Heart left ventricle (tissue), 13 donors: ENCODE results near the gene CFAP58.

ENCODE experiments used
- CTCF ChIP-seq, 12 donors: fragments of 200-600 bp; sonication (generic) in 4 of 12; IDR thresholded peaks; one replicate each; pipeline versions ENCODE4 v1.5.0 to v1.8.0; 2018 to 2022; ENCODE audit warnings: antibody characterized with exemption in 12 of 12, mild to moderate bottlenecking in 5 of 12
- POLR2A ChIP-seq, 2 donors: fragments of 450-650 bp; IDR thresholded peaks; one replicate each; pipeline ENCODE4 v1.6.1; 2017; ENCODE audit warnings: antibody characterized with exemption in 2 of 2, mild to moderate bottlenecking in 2 of 2, moderate library complexity in 2 of 2
- donor health status: ischemic (EF 13 %, LVEDD 7.1; RV severe dilation, severe dysfunction).
- donor health status: DM: no; HTN: yes; CAD: no.
- donor health status: DM: no; HTN: no; CAD: no.
- donor health status: ischemic (EF 25% LVEDD 6.9; RV normal size, moderate dysfunction).
- donor health status: ischemic (EF 25% LVEDD 5.7; RV mildly dilated, moderate dysfunction).
- donor health status: ischemic (EF 35%, LVEDD 5.7; RV mildly dilated, moderate dysfunction).
- donor health status: nonischemic (EF 11% LVEDD 7.7; RV severe dilation, severe dysfunction).
- donor health status: DM: yes; HTN: yes; CAD: no.
- donor health status: PGD.
- donor health status: ischemic (EF 29% LVEDD 5.4; RV normal size, mild dysfunction).
- donor health status: nonischemic (EF 23%, LVEDD 6.1; RV moderate dilation, normal function).

- TF ChIP-seq CTCF (IDR thresholded peaks at IDR 0.05) (no peak), POLR2A (IDR thresholded peaks at IDR 0.05) (no peak)
Observed at GRCh38 chr10:104315486-104315921, 38.1 kb upstream of the CFAP58 start.
